ENCODE results near the gene KCNK18. TPM values are rescaled to one million over a fixed set of nuclear protein-coding genes. Genes with fewer than 3 reads are reported as not detected.

The KCNK18 gene
- total RNA-seq, 1 donor from 2014 or later, result not detected

DNA sequence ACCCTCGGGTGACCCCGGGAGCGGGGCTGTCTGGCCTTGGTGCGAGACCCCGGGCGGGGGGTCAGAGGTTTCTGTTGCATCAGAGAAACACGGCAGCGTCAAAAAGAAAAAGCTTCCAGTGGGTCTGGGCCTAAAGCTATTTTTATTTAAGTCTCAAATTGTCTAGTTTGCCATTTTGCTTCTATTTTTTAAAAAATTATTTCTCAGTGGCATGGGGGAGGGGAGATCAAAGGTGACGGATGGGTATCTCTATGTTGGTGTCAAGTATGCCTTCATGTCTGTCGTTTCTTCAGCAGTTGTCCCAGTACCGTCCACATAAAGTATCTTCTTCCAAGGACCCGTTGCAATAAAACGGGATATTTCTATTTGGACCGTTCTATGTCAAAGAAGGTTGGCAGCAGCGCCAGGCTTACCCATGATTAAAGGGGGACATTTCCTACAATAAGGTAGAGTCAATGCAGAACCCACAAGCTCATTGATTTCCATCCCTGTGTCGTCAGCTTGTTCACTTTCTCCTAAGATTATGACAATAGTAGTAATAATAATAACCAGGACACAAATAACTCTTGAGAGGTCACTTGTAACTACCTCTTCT is 33.2 kb upstream of the KCNK18 start:
- Mint-ChIP-seq H3K9me3 (ENCODE audit: unreplicated experiment) (peaks cover 8% of the 10 kb centered on the region), H3K27ac (ENCODE audit: unreplicated experiment) (no peak overlapping the region), H3K4me3 (ENCODE audit: unreplicated experiment) (peak overlapping the region; percentile 18), H3K4me1 (ENCODE audit: low read depth, unreplicated experiment) (peaks cover 2% of the 10 kb centered on the region), H3K27me3 (ENCODE audit: unreplicated experiment) (peaks cover 20% of the 10 kb centered on the region), H3K36me3 (ENCODE audit: unreplicated experiment) (no peaks in the 10 kb centered on the region)
- TF ChIP-seq, protein P1, sequence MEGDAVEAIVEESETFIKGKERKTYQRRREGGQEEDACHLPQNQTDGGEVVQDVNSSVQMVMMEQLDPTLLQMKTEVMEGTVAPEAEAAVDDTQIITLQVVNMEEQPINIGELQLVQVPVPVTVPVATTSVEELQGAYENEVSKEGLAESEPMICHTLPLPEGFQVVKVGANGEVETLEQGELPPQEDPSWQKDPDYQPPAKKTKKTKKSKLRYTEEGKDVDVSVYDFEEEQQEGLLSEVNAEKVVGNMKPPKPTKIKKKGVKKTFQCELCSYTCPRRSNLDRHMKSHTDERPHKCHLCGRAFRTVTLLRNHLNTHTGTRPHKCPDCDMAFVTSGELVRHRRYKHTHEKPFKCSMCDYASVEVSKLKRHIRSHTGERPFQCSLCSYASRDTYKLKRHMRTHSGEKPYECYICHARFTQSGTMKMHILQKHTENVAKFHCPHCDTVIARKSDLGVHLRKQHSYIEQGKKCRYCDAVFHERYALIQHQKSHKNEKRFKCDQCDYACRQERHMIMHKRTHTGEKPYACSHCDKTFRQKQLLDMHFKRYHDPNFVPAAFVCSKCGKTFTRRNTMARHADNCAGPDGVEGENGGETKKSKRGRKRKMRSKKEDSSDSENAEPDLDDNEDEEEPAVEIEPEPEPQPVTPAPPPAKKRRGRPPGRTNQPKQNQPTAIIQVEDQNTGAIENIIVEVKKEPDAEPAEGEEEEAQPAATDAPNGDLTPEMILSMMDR (IDR thresholded peaks at IDR 0.05; ENCODE audit: partially characterized antibody, unreplicated experiment), result no peak
- no peak for DNase-seq

DNA sequence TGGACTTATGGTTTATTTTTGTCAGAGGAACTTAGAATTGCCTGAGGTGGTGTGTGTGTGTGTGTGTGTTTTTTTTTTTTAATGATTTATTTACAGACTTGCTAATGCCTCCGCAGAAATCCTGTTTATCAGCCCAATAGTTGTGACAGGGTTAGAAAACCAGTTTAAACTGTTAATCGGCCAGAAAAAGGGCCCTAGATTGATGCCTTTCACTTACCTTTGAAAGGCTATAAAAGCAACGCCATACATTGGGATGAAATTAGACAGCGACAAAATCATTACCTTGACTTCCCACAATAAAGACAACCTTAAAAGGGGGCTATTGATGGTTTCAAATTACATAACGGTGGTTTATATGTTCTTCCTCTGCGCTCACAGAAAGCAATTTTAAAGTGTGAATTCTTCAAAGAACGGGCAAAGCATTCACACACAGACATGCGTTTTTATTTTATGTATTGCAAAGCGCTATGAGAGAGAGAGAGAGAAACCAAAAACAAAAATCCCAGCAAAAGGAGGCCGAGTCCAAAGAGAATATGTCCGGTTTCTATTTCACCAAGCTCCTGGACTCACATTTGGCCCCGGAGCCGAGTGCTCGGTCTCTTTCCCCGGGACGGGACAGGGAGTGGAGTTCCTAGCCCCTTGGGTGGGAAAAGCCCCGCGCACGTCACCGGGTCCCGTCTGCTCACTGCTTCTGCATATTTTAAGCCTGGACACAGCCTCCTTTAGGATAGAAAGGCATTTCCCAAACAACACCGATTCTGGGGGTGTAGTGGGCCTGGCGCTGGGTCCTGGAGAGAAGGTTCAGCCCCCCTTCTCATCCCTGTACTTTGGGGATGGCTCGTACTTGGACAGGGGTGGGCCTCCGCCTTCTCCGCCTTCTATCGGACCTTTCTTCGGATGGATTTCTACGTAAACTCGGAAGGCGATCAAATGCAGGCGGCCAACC is 32.4 kb upstream of the KCNK18 start:
- Mint-ChIP-seq H3K36me3 (ENCODE audit: unreplicated experiment) (no peaks in the 10 kb centered on the region), H3K4me1 (ENCODE audit: low read depth, unreplicated experiment) (peaks cover 2% of the 10 kb centered on the region), H3K27ac (ENCODE audit: unreplicated experiment) (no peak overlapping the region), H3K9me3 (ENCODE audit: unreplicated experiment) (peaks cover 8% of the 10 kb centered on the region), H3K4me3 (ENCODE audit: unreplicated experiment) (peak overlapping the region; percentile 30), H3K27me3 (ENCODE audit: unreplicated experiment) (peaks cover 22% of the 10 kb centered on the region)
- TF ChIP-seq, protein P1 (IDR thresholded peaks at IDR 0.05; ENCODE audit: partially characterized antibody, unreplicated experiment), result no peak
- DNase-seq, result no peak

DNA sequence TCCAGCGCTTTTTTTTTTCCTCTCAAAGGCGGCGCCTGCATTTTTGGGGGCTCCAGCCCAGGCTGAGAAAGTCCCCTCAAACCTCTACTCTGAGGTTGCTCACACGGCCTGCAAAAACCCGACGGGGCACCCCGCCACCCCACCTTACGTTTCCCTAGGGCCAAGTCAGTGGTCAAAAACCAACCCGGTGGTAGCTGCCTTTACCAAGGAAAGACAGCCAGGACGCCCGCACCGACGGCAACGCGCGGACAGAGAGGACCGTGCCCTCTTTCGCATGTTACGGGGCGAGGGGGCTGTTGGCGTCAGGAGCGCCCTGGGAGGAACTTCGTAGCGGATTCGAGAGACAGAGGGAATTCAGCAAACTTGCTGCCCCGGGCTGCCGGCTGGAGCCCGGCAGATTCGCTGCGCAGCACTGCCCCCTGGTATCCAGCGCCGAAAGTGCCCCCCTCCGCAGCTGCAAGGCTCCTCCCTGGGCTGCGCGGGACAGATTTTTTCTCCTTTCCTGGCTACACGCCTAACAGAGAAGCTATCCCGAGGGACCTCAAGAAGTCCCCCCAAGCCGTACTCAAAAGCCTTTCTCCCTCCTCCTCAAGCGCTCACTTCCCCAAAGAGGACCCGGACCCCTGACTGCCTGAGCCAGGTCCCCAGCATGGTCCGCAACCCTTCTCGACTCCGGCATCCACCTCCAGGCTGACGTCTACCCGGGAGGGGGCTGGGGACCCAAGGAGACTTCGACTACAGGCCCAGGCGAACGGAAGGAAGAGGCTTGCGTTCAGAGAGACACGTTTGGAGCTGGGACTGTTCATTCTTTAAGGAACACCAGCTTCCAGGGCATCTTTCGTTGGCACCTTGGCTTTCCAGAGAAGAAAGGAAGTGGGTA is 31.5 kb upstream of the KCNK18 start:
- Mint-ChIP-seq H3K36me3 (ENCODE audit: unreplicated experiment) (no peaks in the 10 kb centered on the region), H3K9me3 (ENCODE audit: unreplicated experiment) (peaks cover 8% of the 10 kb centered on the region), H3K27ac (ENCODE audit: unreplicated experiment) (no peak overlapping the region), H3K27me3 (ENCODE audit: unreplicated experiment) (peaks cover 22% of the 10 kb centered on the region), H3K4me1 (ENCODE audit: low read depth, unreplicated experiment) (peaks cover 2% of the 10 kb centered on the region), H3K4me3 (ENCODE audit: unreplicated experiment) (peak overlapping the region; percentile 30)
- peak; percentile 84 for DNase-seq
- TF ChIP-seq, protein P1 (IDR thresholded peaks at IDR 0.05; ENCODE audit: partially characterized antibody, unreplicated experiment), result peak; percentile 64

DNA sequence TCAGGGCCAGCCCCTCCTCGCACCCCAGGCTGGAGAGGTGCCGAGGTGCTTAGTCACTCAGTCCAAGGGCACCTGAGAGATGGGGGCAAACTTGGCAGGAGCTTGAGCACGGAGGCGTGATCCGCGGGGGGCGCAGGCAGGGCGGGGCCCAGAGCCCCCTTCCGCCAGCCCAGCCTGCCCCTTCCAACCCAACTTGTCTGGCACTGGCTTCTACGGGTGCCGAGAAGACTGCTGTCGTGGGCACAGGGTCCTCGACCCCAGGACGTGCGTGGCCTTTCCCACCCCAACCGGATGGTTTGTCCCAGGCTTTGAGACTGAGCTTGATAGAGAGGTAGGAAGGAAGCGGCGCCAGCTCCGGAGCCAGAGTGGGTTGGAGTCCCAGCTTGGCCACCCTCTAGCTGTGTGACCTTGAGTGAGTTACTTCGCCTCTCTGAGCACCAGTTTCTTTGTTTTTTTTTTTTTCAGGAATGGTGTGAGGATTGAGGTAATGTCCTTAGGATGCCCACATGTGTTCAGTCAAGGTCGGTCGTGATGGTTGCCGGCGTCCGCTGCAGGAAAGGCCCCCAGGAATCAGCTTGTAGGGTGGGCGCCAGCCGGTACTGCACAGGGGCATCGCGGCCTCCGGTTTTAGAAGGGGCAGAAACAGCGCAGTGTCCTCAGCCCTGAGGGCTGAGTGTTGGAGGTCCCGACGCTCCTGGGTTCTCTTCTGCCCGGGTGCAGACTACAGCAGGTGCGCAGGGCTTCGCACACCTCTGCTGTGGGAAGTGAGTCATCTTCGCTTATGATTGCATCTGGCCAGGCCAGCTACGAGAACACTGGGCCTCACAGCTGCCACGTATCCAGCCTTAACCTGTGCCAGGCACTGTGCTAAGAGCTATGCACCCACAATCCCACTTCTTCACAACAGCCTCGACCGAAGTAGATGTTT is 30.6 kb upstream of the KCNK18 start:
- Mint-ChIP-seq H3K4me3 (ENCODE audit: unreplicated experiment) (no peak overlapping the region), H3K9me3 (ENCODE audit: unreplicated experiment) (peaks cover 8% of the 10 kb centered on the region), H3K36me3 (ENCODE audit: unreplicated experiment) (no peaks in the 10 kb centered on the region), H3K27me3 (ENCODE audit: unreplicated experiment) (peaks cover 22% of the 10 kb centered on the region), H3K27ac (ENCODE audit: unreplicated experiment) (no peak overlapping the region), H3K4me1 (ENCODE audit: low read depth, unreplicated experiment) (peaks cover 2% of the 10 kb centered on the region)
- no peak for DNase-seq
- TF ChIP-seq, protein P1 (IDR thresholded peaks at IDR 0.05; ENCODE audit: partially characterized antibody, unreplicated experiment), result no peak

Measured in glutamatergic neuron (in vitro differentiated cells).